Breast epithelium (tissue), 4 donors: ENCODE data around the gene SYT13. TPM values are rescaled to one million over a fixed set of nuclear protein-coding genes. Genes with fewer than 3 reads are reported as not detected.
"Not testable (repeated sequence)": the region's sequence is repeated elsewhere in the genome, so short reads cannot be mapped to it uniquely, and the experiment has no call there.

Experiments used
- DNase-seq, 2 donors: peaks; one replicate each; pipeline ENCODE4 v3.0.0-alpha.2; 2019; ENCODE audit warnings: low spot score in 2 of 2
- H3K27ac ChIP-seq, 2 donors: fragments of 200-600 bp; sonication (generic) in 1 of 2; one replicate each; pipeline ENCODE4 v1.5.1; 2016 to 2019; ENCODE audit warnings: mild to moderate bottlenecking in 1 of 2
- H3K27me3 ChIP-seq, 2 donors: fragments of 200-600 bp; sonication (generic) in 1 of 2; one replicate each; pipeline versions ENCODE4 v1.5.1 to v1.6.0; 2017 to 2019; ENCODE audit warnings: control low read depth in 1 of 2, mild to moderate bottlenecking in 1 of 2
- H3K36me3 ChIP-seq: fragments of 200-600 bp; one replicate; pipeline ENCODE4 v1.5.1; 2019
- H3K4me1 ChIP-seq, 2 donors: fragments of 200-600 bp; sonication (generic); one replicate each; pipeline ENCODE4 v1.5.1; 2016 to 2019; ENCODE audit warnings: control low read depth in 1 of 2
- H3K4me3 ChIP-seq, 3 donors: fragments of 200-600 bp; sonication (generic); 1 replicate in 2 of 3; 2 replicates in 1 of 3; pipeline ENCODE4 v1.5.1; 2016 to 2019; ENCODE audit warnings: mild to moderate bottlenecking in 3 of 3, moderate library complexity in 2 of 3
- H3K9me3 ChIP-seq, 2 donors: fragments of 200-600 bp; sonication (generic) in 1 of 2; one replicate each; pipeline ENCODE4 v1.5.1; 2016 to 2019; ENCODE audit warnings: control low read depth in 1 of 2
- CTCF ChIP-seq, 3 donors: fragments of 450-650 bp; IDR thresholded peaks; one replicate each; pipeline ENCODE4 v1.5.1; 2016 to 2017; ENCODE audit warnings: antibody characterized with exemption in 3 of 3, mild to moderate bottlenecking in 3 of 3, moderate library complexity in 3 of 3
- POLR2A ChIP-seq: fragments of 450-650 bp; IDR thresholded peaks from one replicate; pipeline ENCODE4 v1.6.1; 2016; ENCODE audit warnings: antibody characterized with exemption, mild to moderate bottlenecking, moderate library complexity
- POLR2AphosphoS5 ChIP-seq, 3 donors: sonication (generic); formaldehyde crosslinking; IDR thresholded peaks; one replicate each; pipeline ENCODE4 v1.6.1; 2017; ENCODE audit warnings: antibody characterized with exemption in 3 of 3
- intact Hi-C: fragments of 100-400 bp; cut with DNase I; formaldehyde crosslinking; loops from one replicate; pipeline ENCODE4 v1.15.1; 2023; ENCODE audit warnings: low total_unique reads
- total RNA-seq, 3 donors: library from RNA; depleted of rRNA; stranded (reverse); fragments of >200 nt; gene quantifications; one replicate each; pipeline ENCODE4 v1.1.0, GENCODE V29; 2016

SYT13 gene
- total RNA-seq, 3 donors from 2014 or later: 0.29 to 0.33 TPM; not detected in 1

GRCh38 chr11:45250035-45250718 is 36.0 kb downstream of the SYT13 start:
- H3K27ac ChIP-seq: no peak overlapping the region
- H3K27me3 ChIP-seq: no peaks in the 10 kb centered on the region
- intact Hi-C loops: no loop called here
- DNase-seq: no peak
- H3K4me3 ChIP-seq: no peak overlapping the region
- H3K36me3 ChIP-seq: no peaks in the 10 kb centered on the region
- TF ChIP-seq CTCF (IDR thresholded peaks at IDR 0.05): no peak
- no peak for TF ChIP-seq POLR2AphosphoS5 (IDR thresholded peaks at IDR 0.05)
- TF ChIP-seq POLR2A: no peak
- H3K4me1 ChIP-seq: no peaks in the 10 kb centered on the region
- no peaks in the 10 kb centered on the region for H3K9me3 ChIP-seq

GRCh38 chr11:45249372-45249771 is 36.8 kb downstream of the SYT13 start:
- H3K27ac ChIP-seq, H3K4me3 ChIP-seq, DNase-seq, H3K27me3 ChIP-seq, H3K36me3 ChIP-seq, intact Hi-C loops, H3K9me3 ChIP-seq, H3K4me1 ChIP-seq: not testable (repeated sequence)

- Histone ChIP-seq H3K9me3 (no peaks in the 10 kb centered on the region), H3K36me3 (no peaks in the 10 kb centered on the region), H3K4me1 (no peaks in the 10 kb centered on the region), H3K27me3 (no peaks in the 10 kb centered on the region), H3K4me3 (no peak overlapping the region), H3K27ac (no peak overlapping the region)
- intact Hi-C loops: no loop called here
- no peak for DNase-seq
- TF ChIP-seq CTCF (IDR thresholded peaks at IDR 0.05): no peak
- TF ChIP-seq POLR2A: no peak
Measured at GRCh38 chr11:45248501-45249011, 37.6 kb downstream of the SYT13 start.

- TF ChIP-seq POLR2AphosphoS5 (IDR thresholded peaks at IDR 0.05) (no peak), POLR2A (no peak), CTCF (IDR thresholded peaks at IDR 0.05) (no peak)
- Histone ChIP-seq H3K4me1 (no peaks in the 10 kb centered on the region), H3K9me3 (no peaks in the 10 kb centered on the region), H3K4me3 (no peak overlapping the region), H3K36me3 (no peaks in the 10 kb centered on the region), H3K27ac (no peak overlapping the region), H3K27me3 (no peaks in the 10 kb centered on the region)
- intact Hi-C loops: no loop called here
- no peak for DNase-seq
Measured at GRCh38 chr11:45247433-45247832, 38.7 kb downstream of the SYT13 start.

GRCh38 chr11:45246241-45246640 is 39.9 kb downstream of the SYT13 start:
- Histone ChIP-seq H3K9me3 (no peaks in the 10 kb centered on the region), H3K27me3 (no peaks in the 10 kb centered on the region), H3K27ac (no peak overlapping the region), H3K36me3 (no peaks in the 10 kb centered on the region), H3K4me3 (no peak overlapping the region), H3K4me1 (no peaks in the 10 kb centered on the region)
- no peak for DNase-seq
- intact Hi-C loops: no loop called here
- TF ChIP-seq POLR2AphosphoS5 (IDR thresholded peaks at IDR 0.05) (no peak), POLR2A (no peak), CTCF (IDR thresholded peaks at IDR 0.05) (no peak)
